ENCODE results near the gene VASP. TPM values are rescaled to one million over a fixed set of nuclear protein-coding genes. Genes with fewer than 3 reads are reported as not detected.

VASP gene
- total RNA-seq, 1 experiment from 2014 or later, result 152 TPM

DNA sequence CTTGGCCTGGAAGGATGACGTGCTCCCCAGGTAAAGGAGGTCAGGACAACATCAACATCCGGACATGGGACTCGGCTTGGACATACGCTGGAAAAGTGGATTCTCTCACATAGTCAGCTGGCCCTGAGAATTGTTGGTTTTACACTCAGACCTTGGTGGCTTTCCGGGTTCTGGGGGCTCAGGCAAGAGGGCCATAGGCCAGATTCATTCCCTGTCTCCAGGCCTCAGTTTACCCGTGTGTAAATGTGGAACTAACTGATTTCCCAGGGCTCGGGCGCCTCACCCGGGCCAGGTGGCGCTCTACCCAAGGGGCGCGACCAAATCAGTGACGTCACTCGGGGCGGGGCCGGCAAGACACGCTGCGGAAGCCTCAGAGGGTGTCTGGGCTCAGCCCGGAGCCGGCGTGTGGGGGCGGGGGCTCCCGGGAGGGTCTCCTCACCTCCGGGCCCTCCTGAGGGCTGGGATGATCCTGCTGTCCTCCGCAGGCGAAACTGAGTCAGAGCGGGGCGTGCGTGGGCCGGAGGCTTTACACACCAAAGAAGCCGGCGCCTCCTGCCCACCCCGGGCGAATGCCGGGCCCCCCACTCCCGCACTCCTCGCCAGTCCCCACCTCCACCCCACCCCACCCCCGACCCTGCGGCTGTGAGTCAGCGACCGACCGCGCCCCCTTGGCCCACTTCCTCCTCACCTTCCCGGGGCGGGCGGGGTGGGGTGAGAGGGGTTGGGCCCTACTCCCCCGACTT lies 862 bp upstream of the VASP start:
- peaks cover 45% of the 10 kb centered on the region for H3K79me2 ChIP-seq (ENCODE audit: insufficient read depth, low read length)
- RAD21 ChIA-PET (ENCODE audit: low non-redundant PET in 1 of 2, low total read pairs in 2 of 2, uncharacterized antibody in 2 of 2, unreplicated experiment in 2 of 2), result interaction anchor here in 1 of 2 experiments (0.7 kb wide), 1 partner anchor 67 kb away, joined by 5 read pairs; no protein-coding TSS in a partner anchor
- CTCF ChIA-PET, result interaction anchor here (1.1 kb wide), 2 partner anchors 13 to 21 kb away, joined by 3 read pairs; no protein-coding TSS in a partner anchor
- H4K20me1 ChIP-seq (ENCODE audit: insufficient read depth), result no peaks in the 10 kb centered on the region
- no peaks in the 10 kb centered on the region for H3K9me3 ChIP-seq (ENCODE audit: control insufficient read depth in 1 of 2, insufficient read depth in 1 of 2, low read depth in 1 of 2, low read length in 2 of 2)
- H3K4me2 ChIP-seq (ENCODE audit: low read length), result peak overlapping the region; percentile 99
- H3K4me3 ChIP-seq (replicated peaks in 1 of 2; ENCODE audit: low read depth in 1 of 2, low read length in 2 of 2), result peak overlapping the region; percentile 98 to 99
- H2AFZ ChIP-seq (ENCODE audit: low read depth, low read length, poor library complexity, severe bottlenecking), result peak overlapping the region; percentile 63
- no peaks in the 10 kb centered on the region for H3K9me2 ChIP-seq (ENCODE audit: insufficient read depth)
- peak overlapping the region; percentile 98 for H3K9ac ChIP-seq (ENCODE audit: low read length)
- DNase-seq (ENCODE audit: low read depth, low spot score), result peak; percentile 87
- peaks cover 0 to 5% of the 10 kb centered on the region in 2 experiments; a peak in 1 of 4 replicates for H3K36me3 ChIP-seq (ENCODE audit: control insufficient read depth in 1 of 2, insufficient read depth in 2 of 2, low read length in 2 of 2)
- peak overlapping the region; percentile 95 for H3K27ac ChIP-seq (ENCODE audit: low read depth, low read length)
- BruUV-seq (replicated peaks), result no TSS peak
- intact Hi-C loops (cut with micrococcal nuclease), result no loop called here
- peaks cover 23 to 52% of the 10 kb centered on the region in 2 experiments for H3K4me1 ChIP-seq (ENCODE audit: control insufficient read depth in 1 of 2, insufficient read depth in 2 of 2, low read length in 2 of 2)
- peak; percentile 75 for ATAC-seq
- no peaks in the 10 kb centered on the region for H3K27me3 ChIP-seq (ENCODE audit: insufficient read depth, low read length)
- POLR2A ChIA-PET, result interaction anchor here (1.3 kb wide), 2 partner anchors 21 to 135 kb away, joined by 4 to 6 read pairs; no protein-coding TSS in a partner anchor
- no peak for TF ChIP-seq CEBPB (IDR thresholded peaks at IDR 0.05; ENCODE audit: low read depth)
- TF ChIP-seq SRF (IDR thresholded peaks at IDR 0.05; ENCODE audit: low read depth), result no peak
- TF ChIP-seq, protein P1, sequence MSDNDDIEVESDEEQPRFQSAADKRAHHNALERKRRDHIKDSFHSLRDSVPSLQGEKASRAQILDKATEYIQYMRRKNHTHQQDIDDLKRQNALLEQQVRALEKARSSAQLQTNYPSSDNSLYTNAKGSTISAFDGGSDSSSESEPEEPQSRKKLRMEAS (IDR thresholded peaks at IDR 0.05), result peak; percentile 89
- TF ChIP-seq POLR2A (IDR thresholded peaks at IDR 0.05; ENCODE audit: borderline replicate concordance, extremely low read depth, insufficient read depth, insufficient read length), result no peak
- no peak for TF ChIP-seq ZNF274 (IDR thresholded peaks at IDR 0.05; ENCODE audit: low read depth, low read length)
- no peak for TF ChIP-seq FOSL1 (IDR thresholded peaks at IDR 0.05; ENCODE audit: low read depth)
- TF ChIP-seq TCF7L2 (IDR thresholded peaks at IDR 0.05; ENCODE audit: borderline replicate concordance, extremely low read depth, insufficient read depth, insufficient read length), result peak; percentile 70
- TF ChIP-seq YY1 (IDR thresholded peaks at IDR 0.05; ENCODE audit: extremely low read depth, insufficient replicate concordance, low read depth, low read length), result no peak
- no peak; the same call in 1 of the 2 replicates for TF ChIP-seq SIN3A (IDR thresholded peaks at IDR 0.05; ENCODE audit: low read depth)
- peak; percentile 60 for TF ChIP-seq RAD21 (IDR thresholded peaks at IDR 0.05; ENCODE audit: low read depth)
- TF ChIP-seq EZH2phosphoT487 (IDR thresholded peaks at IDR 0.05; ENCODE audit: borderline replicate concordance), result no peak
- no peak for TF ChIP-seq ZFX (IDR thresholded peaks at IDR 0.05)
- TF ChIP-seq, protein P2, sequence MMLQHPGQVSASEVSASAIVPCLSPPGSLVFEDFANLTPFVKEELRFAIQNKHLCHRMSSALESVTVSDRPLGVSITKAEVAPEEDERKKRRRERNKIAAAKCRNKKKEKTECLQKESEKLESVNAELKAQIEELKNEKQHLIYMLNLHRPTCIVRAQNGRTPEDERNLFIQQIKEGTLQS (IDR thresholded peaks at IDR 0.05), result no peak
- peak; percentile 94 for TF ChIP-seq EGR1 (IDR thresholded peaks at IDR 0.05; ENCODE audit: low read depth)
- TF ChIP-seq, protein P3, sequence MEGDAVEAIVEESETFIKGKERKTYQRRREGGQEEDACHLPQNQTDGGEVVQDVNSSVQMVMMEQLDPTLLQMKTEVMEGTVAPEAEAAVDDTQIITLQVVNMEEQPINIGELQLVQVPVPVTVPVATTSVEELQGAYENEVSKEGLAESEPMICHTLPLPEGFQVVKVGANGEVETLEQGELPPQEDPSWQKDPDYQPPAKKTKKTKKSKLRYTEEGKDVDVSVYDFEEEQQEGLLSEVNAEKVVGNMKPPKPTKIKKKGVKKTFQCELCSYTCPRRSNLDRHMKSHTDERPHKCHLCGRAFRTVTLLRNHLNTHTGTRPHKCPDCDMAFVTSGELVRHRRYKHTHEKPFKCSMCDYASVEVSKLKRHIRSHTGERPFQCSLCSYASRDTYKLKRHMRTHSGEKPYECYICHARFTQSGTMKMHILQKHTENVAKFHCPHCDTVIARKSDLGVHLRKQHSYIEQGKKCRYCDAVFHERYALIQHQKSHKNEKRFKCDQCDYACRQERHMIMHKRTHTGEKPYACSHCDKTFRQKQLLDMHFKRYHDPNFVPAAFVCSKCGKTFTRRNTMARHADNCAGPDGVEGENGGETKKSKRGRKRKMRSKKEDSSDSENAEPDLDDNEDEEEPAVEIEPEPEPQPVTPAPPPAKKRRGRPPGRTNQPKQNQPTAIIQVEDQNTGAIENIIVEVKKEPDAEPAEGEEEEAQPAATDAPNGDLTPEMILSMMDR (IDR thresholded peaks at IDR 0.05 in 2 of 3, conservative IDR thresholded peaks at IDR 0.05 in 1 of 3; ENCODE audit: borderline replicate concordance in 1 of 3, insufficient read depth in 1 of 3, low read depth in 2 of 3, low read length in 2 of 3), result peak in 2 of 3 experiments; percentile 53 to 54; a peak in 5 of 6 replicates
- TF ChIP-seq CBX3 (IDR thresholded peaks at IDR 0.05; ENCODE audit: low read depth), result peak; percentile 55; the same call in 1 of the 2 replicates
- no peak for TF ChIP-seq EZH2 (IDR thresholded peaks at IDR 0.05)
- peak; percentile 69 for TF ChIP-seq POLR2AphosphoS5 (IDR thresholded peaks at IDR 0.05; ENCODE audit: low read depth, low read length)
- TF ChIP-seq, protein P4, sequence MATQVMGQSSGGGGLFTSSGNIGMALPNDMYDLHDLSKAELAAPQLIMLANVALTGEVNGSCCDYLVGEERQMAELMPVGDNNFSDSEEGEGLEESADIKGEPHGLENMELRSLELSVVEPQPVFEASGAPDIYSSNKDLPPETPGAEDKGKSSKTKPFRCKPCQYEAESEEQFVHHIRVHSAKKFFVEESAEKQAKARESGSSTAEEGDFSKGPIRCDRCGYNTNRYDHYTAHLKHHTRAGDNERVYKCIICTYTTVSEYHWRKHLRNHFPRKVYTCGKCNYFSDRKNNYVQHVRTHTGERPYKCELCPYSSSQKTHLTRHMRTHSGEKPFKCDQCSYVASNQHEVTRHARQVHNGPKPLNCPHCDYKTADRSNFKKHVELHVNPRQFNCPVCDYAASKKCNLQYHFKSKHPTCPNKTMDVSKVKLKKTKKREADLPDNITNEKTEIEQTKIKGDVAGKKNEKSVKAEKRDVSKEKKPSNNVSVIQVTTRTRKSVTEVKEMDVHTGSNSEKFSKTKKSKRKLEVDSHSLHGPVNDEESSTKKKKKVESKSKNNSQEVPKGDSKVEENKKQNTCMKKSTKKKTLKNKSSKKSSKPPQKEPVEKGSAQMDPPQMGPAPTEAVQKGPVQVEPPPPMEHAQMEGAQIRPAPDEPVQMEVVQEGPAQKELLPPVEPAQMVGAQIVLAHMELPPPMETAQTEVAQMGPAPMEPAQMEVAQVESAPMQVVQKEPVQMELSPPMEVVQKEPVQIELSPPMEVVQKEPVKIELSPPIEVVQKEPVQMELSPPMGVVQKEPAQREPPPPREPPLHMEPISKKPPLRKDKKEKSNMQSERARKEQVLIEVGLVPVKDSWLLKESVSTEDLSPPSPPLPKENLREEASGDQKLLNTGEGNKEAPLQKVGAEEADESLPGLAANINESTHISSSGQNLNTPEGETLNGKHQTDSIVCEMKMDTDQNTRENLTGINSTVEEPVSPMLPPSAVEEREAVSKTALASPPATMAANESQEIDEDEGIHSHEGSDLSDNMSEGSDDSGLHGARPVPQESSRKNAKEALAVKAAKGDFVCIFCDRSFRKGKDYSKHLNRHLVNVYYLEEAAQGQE (IDR thresholded peaks at IDR 0.05; ENCODE audit: low read depth), result no peak
- TF ChIP-seq SP1 (IDR thresholded peaks at IDR 0.05; ENCODE audit: low read depth), result peak; percentile 89
- TF ChIP-seq ELF1 (IDR thresholded peaks at IDR 0.05; ENCODE audit: borderline replicate concordance, low read depth), result no peak
- no peak; the same call in none of the 2 replicates for TF ChIP-seq JUND (IDR thresholded peaks at IDR 0.05)
